Liver (tissue), 9 donors: ENCODE results near the gene MPST. TPM values are rescaled to one million over a fixed set of nuclear protein-coding genes. Genes with fewer than 3 reads are reported as not detected.

Experiments used
- DNase-seq: peaks from one replicate; pipeline ENCODE4 v3.0.0-alpha.2; 2017; ENCODE audit warnings: low spot score
- H3K27ac ChIP-seq, 2 donors: one replicate each; pipeline ENCODE4 v1.7.0; 2013; ENCODE audit warnings: inconsistent platforms in 2 of 2, low read length in 2 of 2, control low read depth in 1 of 2, low read depth in 1 of 2, mild to moderate bottlenecking in 1 of 2
- H3K27me3 ChIP-seq, 4 donors: one replicate each; pipeline versions ENCODE4 v1.6.1 to v1.7.0; 2013; ENCODE audit warnings: low read length in 3 of 4, inconsistent platforms in 1 of 4, mild to moderate bottlenecking in 1 of 4, moderate library complexity in 1 of 4; ENCODE audit not compliant: control insufficient read depth in 4 of 4, insufficient read depth in 4 of 4
- H3K36me3 ChIP-seq, 4 donors: one replicate each; pipeline versions ENCODE4 v1.6.1 to v1.7.0; 2013; ENCODE audit warnings: low read length in 3 of 4, mild to moderate bottlenecking in 3 of 4, low read depth in 1 of 4, moderate library complexity in 1 of 4; ENCODE audit not compliant: control insufficient read depth in 4 of 4, insufficient read depth in 3 of 4
- H3K4me1 ChIP-seq, 4 donors: one replicate each; pipeline versions ENCODE4 v1.6.1 to v1.7.0; 2013; ENCODE audit warnings: low read length in 3 of 4, mild to moderate bottlenecking in 3 of 4, moderate library complexity in 1 of 4; ENCODE audit not compliant: control insufficient read depth in 4 of 4, insufficient read depth in 4 of 4
- H3K4me3 ChIP-seq, 3 donors: one replicate each; pipeline versions ENCODE4 v1.6.1 to v1.7.0; 2013; ENCODE audit warnings: low read length in 3 of 3, control low read depth in 1 of 3, low read depth in 1 of 3, mild to moderate bottlenecking in 1 of 3
- H3K9ac ChIP-seq, 2 donors: one replicate each; pipeline ENCODE4 v1.7.0; 2013; ENCODE audit warnings: low read length in 2 of 2, mild to moderate bottlenecking in 2 of 2, moderate library complexity in 2 of 2, control low read depth in 1 of 2, low read depth in 1 of 2
- H3K9me3 ChIP-seq, 4 donors: one replicate each; pipeline versions ENCODE4 v1.6.1 to v1.7.0; 2013; ENCODE audit warnings: low read length in 3 of 4; ENCODE audit not compliant: control insufficient read depth in 4 of 4
- ATF3 ChIP-seq: IDR thresholded peaks from 2 replicates; pipeline ENCODE4 v1.6.1; 2016; ENCODE audit warnings: antibody characterized with exemption
- CTCF ChIP-seq: fragments of 150-350 bp; IDR thresholded peaks from 2 replicates; pipeline ENCODE4 v1.5.1; 2017; ENCODE audit warnings: improper control_type of control experiment, low read depth, low read length; ENCODE audit not compliant: missing input control
- EGR1 ChIP-seq, 2 donors: IDR thresholded peaks; 2 replicates each; pipeline ENCODE4 v1.6.1; 2016 to 2018; ENCODE audit warnings: antibody characterized with exemption in 2 of 2, low read depth in 2 of 2
- FOXA1 ChIP-seq: IDR thresholded peaks from 2 replicates; pipeline ENCODE4 v1.6.1; 2016; ENCODE audit warnings: antibody characterized with exemption
- GABPA ChIP-seq, 2 donors: IDR thresholded peaks in 1 of 2; conservative IDR thresholded peaks in 1 of 2; 2 replicates each; pipeline ENCODE4 v1.6.1; 2016; ENCODE audit warnings: antibody characterized with exemption in 2 of 2, mild to moderate bottlenecking in 1 of 2, moderate library complexity in 1 of 2
- HNF4A ChIP-seq, 2 donors: conservative IDR thresholded peaks; 2 replicates each; pipeline ENCODE4 v1.6.1; 2016; ENCODE audit warnings: antibody characterized with exemption in 2 of 2, mild to moderate bottlenecking in 2 of 2
- JUND ChIP-seq, 2 donors: IDR thresholded peaks; 2 replicates each; pipeline ENCODE4 v1.6.1; 2016; ENCODE audit warnings: antibody characterized with exemption in 2 of 2
- MAX ChIP-seq: IDR thresholded peaks from 2 replicates; pipeline ENCODE4 v1.6.1; 2016; ENCODE audit warnings: antibody characterized with exemption
- NR2F2 ChIP-seq: IDR thresholded peaks from 2 replicates; pipeline ENCODE4 v1.6.1; 2016; ENCODE audit warnings: antibody characterized with exemption
- RAD21 ChIP-seq, 2 donors: IDR thresholded peaks; 2 replicates each; pipeline ENCODE4 v1.6.1; 2016; ENCODE audit warnings: antibody characterized with exemption in 2 of 2, mild to moderate bottlenecking in 2 of 2
- REST ChIP-seq: IDR thresholded peaks from 2 replicates; pipeline ENCODE4 v1.6.1; 2016; ENCODE audit warnings: antibody characterized with exemption, mild to moderate bottlenecking
- RXRA ChIP-seq, 2 donors: IDR thresholded peaks; 2 replicates each; pipeline ENCODE4 v1.6.1; 2017 to 2018; ENCODE audit warnings: antibody characterized with exemption in 2 of 2, mild to moderate bottlenecking in 1 of 2
- YY1 ChIP-seq: IDR thresholded peaks from 2 replicates; pipeline ENCODE4 v1.6.1; 2016; ENCODE audit warnings: antibody characterized with exemption, mild to moderate bottlenecking
- ZBTB33 ChIP-seq: IDR thresholded peaks from 2 replicates; pipeline ENCODE4 v1.6.1; 2016; ENCODE audit warnings: antibody characterized with exemption
- WGBS: extraction: QIAGEN DNeasy Blood & Tissue Kit; methylation state at CpG from one replicate; pipeline ENCODE4 v1.1.7; 2013; 5-methylcytosine and 5-hydroxymethylcytosine counted together
- polyA plus RNA-seq, 2 donors: library from polyadenylated mRNA; stranded (reverse) in 1 of 2; unstranded in 1 of 2; fragments of 200-250 nt in 1 of 2; fragments of >200 nt in 1 of 2; fragmentation: Nextera tagmentation in 1 of 2; extraction: Ambion mirVana in 1 of 2; gene quantifications; one replicate each; pipeline versions ENCODE4 v1.2.1 to v1.2.3, GENCODE V29; 2013 to 2015
- total RNA-seq, 2 donors: library from RNA; depleted of rRNA; stranded (reverse); fragments of >200 nt; gene quantifications; one replicate each; pipeline ENCODE4 v1.2.3, GENCODE V29; 2014
- donor health status: healthy.
- donor health status: healthy.
- donor health status: healthy.
- donor health status: healthy.
- donor health status: healthy.

The MPST gene
- total and polyA plus RNA-seq, 4 donors = 124 to 277 (median 199) TPM

GRCh38 chr22:37059876-37060449, 40.4 kb downstream of the MPST start:
- Histone ChIP-seq H3K36me3 (no peaks in the 10 kb centered on the region), H3K4me1 (no peaks in the 10 kb centered on the region), H3K9ac (no peak overlapping the region), H3K4me3 (no peak overlapping the region), H3K9me3 (no peaks in the 10 kb centered on the region), H3K27ac (no peak overlapping the region), H3K27me3 (no peaks in the 10 kb centered on the region)
- TF ChIP-seq EGR1 (IDR thresholded peaks at IDR 0.05; ENCODE audit: low read depth in 2 of 2) = no peak
- no peak for TF ChIP-seq YY1
- TF ChIP-seq REST = no peak
- no peak for TF ChIP-seq ATF3
- no peak for TF ChIP-seq CTCF
- TF ChIP-seq RXRA (IDR thresholded peaks at IDR 0.05) = no peak
- TF ChIP-seq ZBTB33 = no peak
- TF ChIP-seq GABPA (IDR thresholded peaks at IDR 0.05 in 1 of 2, conservative IDR thresholded peaks at IDR 0.05 in 1 of 2) = no peak
- TF ChIP-seq FOXA1 = no peak
- no peak for TF ChIP-seq NR2F2
- no peak for TF ChIP-seq HNF4A (conservative IDR thresholded peaks at IDR 0.05)
- 89% methylated on average over 9 of the region's 9 CpGs for WGBS
- no peak for DNase-seq

GRCh38 chr22:37060801-37061610, 41.5 kb downstream of the MPST start:
- H3K9me3 ChIP-seq = no peaks in the 10 kb centered on the region
- peaks cover 0 to 8% (median 0%) of the 10 kb centered on the region in 4 donors for H3K36me3 ChIP-seq
- no peaks in the 10 kb centered on the region for H3K4me1 ChIP-seq
- 79% methylated on average over 28 of the region's 28 CpGs for WGBS
- H3K9ac ChIP-seq = no peak overlapping the region
- DNase-seq = no peak
- TF ChIP-seq ATF3 (no peak), GABPA (IDR thresholded peaks at IDR 0.05 in 1 of 2, conservative IDR thresholded peaks at IDR 0.05 in 1 of 2) (no peak), CTCF (no peak), MAX (no peak), FOXA1 (no peak), REST (no peak), JUND (IDR thresholded peaks at IDR 0.05) (no peak), NR2F2 (no peak), HNF4A (conservative IDR thresholded peaks at IDR 0.05) (no peak), RAD21 (IDR thresholded peaks at IDR 0.05) (no peak)
- no peak overlapping the region for H3K27ac ChIP-seq
- H3K4me3 ChIP-seq = no peak overlapping the region
- H3K27me3 ChIP-seq = no peaks in the 10 kb centered on the region
